NCI-H345 treated with DMSO at 0.1 percent for 48 hours (cell line): ENCODE data around the gene OLFM1.

ENCODE experiments used
- DNase-seq: peaks from one replicate; lab custom pipeline; 2025; ENCODE audit not compliant: unreplicated experiment; lab: John Stamatoyannopoulos, UW

The OLFM1 gene

GRCh38 chr9:135167849-135168655 is 80.6 kb downstream of the OLFM1 start:
- no peak for DNase-seq

GRCh38 chr9:135169709-135170226 is 82.3 kb downstream of the OLFM1 start:
- DNase-seq = no peak

GRCh38 chr9:135170535-135170934 is 83.1 kb downstream of the OLFM1 start:
- DNase-seq = no peak
